HL-60 (cell line): Measurements from ENCODE around the gene RSPO1.

ENCODE experiments used
- CTCF ChIP-seq: IDR thresholded peaks from one replicate; pipeline ENCODE4 v1.5.1; 2011; ENCODE audit warnings: low read length, control low read depth, inconsistent platforms; ENCODE audit not compliant: insufficient read depth
- POLR2AphosphoS5 ChIP-seq: IDR thresholded peaks from 2 replicates; pipeline ENCODE4 v1.6.1; 2012; ENCODE audit warnings: low read depth
- REST ChIP-seq: IDR thresholded peaks from 2 replicates; pipeline ENCODE4 v1.6.1; 2012; ENCODE audit warnings: low read depth; ENCODE audit not compliant: insufficient replicate concordance

DNA sequence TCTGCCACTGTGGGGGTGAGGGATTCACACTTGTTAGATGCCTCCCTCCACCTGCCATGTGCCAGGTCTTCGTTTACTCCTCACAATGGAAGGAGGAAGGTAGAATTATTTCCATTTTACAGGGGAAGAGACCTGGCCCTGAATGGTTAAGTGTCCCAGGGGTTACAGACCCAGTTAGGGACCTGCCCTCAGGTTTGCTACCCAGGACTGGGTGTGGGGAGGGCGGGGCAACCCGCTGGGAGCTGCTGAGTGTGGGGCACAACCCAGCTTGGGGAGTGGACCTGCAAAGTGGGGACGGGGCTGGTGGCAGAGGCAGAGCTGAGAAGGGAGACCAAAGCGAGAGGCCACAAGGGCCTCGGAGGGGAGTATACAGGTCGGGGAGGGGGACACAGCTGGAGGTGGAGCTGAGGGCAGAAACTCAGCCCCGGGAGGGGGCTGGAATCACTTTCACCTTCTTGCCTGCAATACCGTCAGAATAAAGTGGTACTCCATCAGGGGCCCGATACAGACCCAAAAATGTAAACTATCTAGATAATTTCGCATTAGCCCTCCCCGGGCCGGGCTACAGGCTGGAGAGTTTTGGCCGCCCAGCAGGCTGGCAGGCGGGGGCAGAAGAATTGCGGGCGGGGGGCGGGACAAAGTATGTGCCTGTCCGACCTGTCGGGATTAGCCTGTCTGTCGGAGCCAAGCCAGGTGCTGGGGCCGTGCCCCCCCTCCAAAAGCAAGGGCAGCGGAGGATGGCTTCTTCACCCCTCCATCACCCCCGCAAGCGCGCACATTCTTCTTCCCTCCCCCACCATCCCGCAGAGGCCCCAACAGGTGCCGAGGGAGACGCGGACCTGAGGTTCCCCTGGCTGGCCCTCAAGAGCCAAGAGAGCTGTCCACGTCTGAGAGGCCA, 1.4 kb downstream of the RSPO1 start:
- no peak for TF ChIP-seq CTCF
- TF ChIP-seq POLR2AphosphoS5: no peak
- TF ChIP-seq REST: no peak
